ENCODE results near the gene EEFSEC.

GRCh38 chr3:128235207-128235926 is 82.1 kb downstream of the EEFSEC start:
- no peak for TF ChIP-seq E2F6 (IDR thresholded peaks at IDR 0.05)
- TF ChIP-seq EZH2 (IDR thresholded peaks at IDR 0.05; ENCODE audit: low read depth, low read length, severe bottlenecking), result no peak
- no peak for TF ChIP-seq MAFK (IDR thresholded peaks at IDR 0.05; ENCODE audit: low read depth, low read length)
- no peak for TF ChIP-seq POLR2AphosphoS5 (IDR thresholded peaks at IDR 0.05; ENCODE audit: low read depth, low read length)
- no peak for TF ChIP-seq POLR2A (IDR thresholded peaks at IDR 0.05; ENCODE audit: control extremely low read depth in 1 of 2, low read depth in 2 of 2, low read length in 2 of 2)
- no peak for TF ChIP-seq CTCF (IDR thresholded peaks at IDR 0.05; ENCODE audit: control extremely low read depth in 1 of 3, insufficient read depth in 1 of 3, low read depth in 1 of 3, low read length in 3 of 3)
- TF ChIP-seq EGR1 (IDR thresholded peaks at IDR 0.05; ENCODE audit: borderline replicate concordance, low read depth, low read length), result no peak
- TF ChIP-seq JUND (IDR thresholded peaks at IDR 0.05; ENCODE audit: low read length), result no peak
- no peak for TF ChIP-seq CHD2 (IDR thresholded peaks at IDR 0.05; ENCODE audit: low read length)
